Breast epithelium (tissue), 4 donors: ENCODE results near the gene BTK. TPM values are rescaled to one million over a fixed set of nuclear protein-coding genes. Genes with fewer than 3 reads are reported as not detected.

Experiments
- DNase-seq, 2 donors: peaks; one replicate each; pipeline ENCODE4 v3.0.0-alpha.2; 2019; ENCODE audit warnings: low spot score in 2 of 2
- H3K27ac ChIP-seq, 2 donors: fragments of 200-600 bp; sonication (generic) in 1 of 2; one replicate each; pipeline ENCODE4 v1.5.1; 2016 to 2019; ENCODE audit warnings: mild to moderate bottlenecking in 1 of 2
- H3K27me3 ChIP-seq, 2 donors: fragments of 200-600 bp; sonication (generic) in 1 of 2; one replicate each; pipeline versions ENCODE4 v1.5.1 to v1.6.0; 2017 to 2019; ENCODE audit warnings: control low read depth in 1 of 2, mild to moderate bottlenecking in 1 of 2
- H3K36me3 ChIP-seq: fragments of 200-600 bp; one replicate; pipeline ENCODE4 v1.5.1; 2019
- H3K4me1 ChIP-seq, 2 donors: fragments of 200-600 bp; sonication (generic); one replicate each; pipeline ENCODE4 v1.5.1; 2016 to 2019; ENCODE audit warnings: control low read depth in 1 of 2
- H3K4me3 ChIP-seq, 3 donors: fragments of 200-600 bp; sonication (generic); 1 replicate in 2 of 3; 2 replicates in 1 of 3; pipeline ENCODE4 v1.5.1; 2016 to 2019; ENCODE audit warnings: mild to moderate bottlenecking in 3 of 3, moderate library complexity in 2 of 3
- H3K9me3 ChIP-seq, 2 donors: fragments of 200-600 bp; sonication (generic) in 1 of 2; one replicate each; pipeline ENCODE4 v1.5.1; 2016 to 2019; ENCODE audit warnings: control low read depth in 1 of 2
- POLR2A ChIP-seq: fragments of 450-650 bp; IDR thresholded peaks from one replicate; pipeline ENCODE4 v1.6.1; 2016; ENCODE audit warnings: antibody characterized with exemption, mild to moderate bottlenecking, moderate library complexity
- POLR2AphosphoS5 ChIP-seq, 3 donors: sonication (generic); formaldehyde crosslinking; IDR thresholded peaks; one replicate each; pipeline ENCODE4 v1.6.1; 2017; ENCODE audit warnings: antibody characterized with exemption in 3 of 3
- intact Hi-C: fragments of 100-400 bp; cut with DNase I; formaldehyde crosslinking; loops from one replicate; pipeline ENCODE4 v1.15.1; 2023; ENCODE audit warnings: low total_unique reads
- total RNA-seq, 3 donors: library from RNA; depleted of rRNA; stranded (reverse); fragments of >200 nt; gene quantifications; one replicate each; pipeline ENCODE4 v1.1.0, GENCODE V29; 2016
- TF ChIP-seq, protein P1 (sequence below), 3 donors: fragments of 450-650 bp; IDR thresholded peaks; one replicate each; pipeline ENCODE4 v1.5.1; 2016 to 2017; ENCODE audit warnings: antibody characterized with exemption in 3 of 3, mild to moderate bottlenecking in 3 of 3, moderate library complexity in 3 of 3

BTK gene
- total RNA-seq, 3 donors from 2014 or later: 3.9 to 19.7 (median 7.9) TPM

DNA sequence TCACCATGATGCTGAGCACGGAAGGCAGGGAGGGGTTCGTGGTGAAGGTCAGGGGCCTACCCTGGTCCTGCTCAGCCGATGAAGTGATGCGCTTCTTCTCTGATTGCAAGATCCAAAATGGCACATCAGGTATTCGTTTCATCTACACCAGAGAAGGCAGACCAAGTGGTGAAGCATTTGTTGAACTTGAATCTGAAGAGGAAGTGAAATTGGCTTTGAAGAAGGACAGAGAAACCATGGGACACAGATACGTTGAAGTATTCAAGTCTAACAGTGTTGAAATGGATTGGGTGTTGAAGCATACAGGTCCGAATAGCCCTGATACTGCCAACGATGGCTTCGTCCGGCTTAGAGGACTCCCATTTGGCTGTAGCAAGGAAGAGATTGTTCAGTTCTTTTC is 26.0 kb upstream of the BTK start:
- intact Hi-C loops: no loop called here
- TF ChIP-seq POLR2AphosphoS5 (IDR thresholded peaks at IDR 0.05): no peak
- TF ChIP-seq, protein P1, sequence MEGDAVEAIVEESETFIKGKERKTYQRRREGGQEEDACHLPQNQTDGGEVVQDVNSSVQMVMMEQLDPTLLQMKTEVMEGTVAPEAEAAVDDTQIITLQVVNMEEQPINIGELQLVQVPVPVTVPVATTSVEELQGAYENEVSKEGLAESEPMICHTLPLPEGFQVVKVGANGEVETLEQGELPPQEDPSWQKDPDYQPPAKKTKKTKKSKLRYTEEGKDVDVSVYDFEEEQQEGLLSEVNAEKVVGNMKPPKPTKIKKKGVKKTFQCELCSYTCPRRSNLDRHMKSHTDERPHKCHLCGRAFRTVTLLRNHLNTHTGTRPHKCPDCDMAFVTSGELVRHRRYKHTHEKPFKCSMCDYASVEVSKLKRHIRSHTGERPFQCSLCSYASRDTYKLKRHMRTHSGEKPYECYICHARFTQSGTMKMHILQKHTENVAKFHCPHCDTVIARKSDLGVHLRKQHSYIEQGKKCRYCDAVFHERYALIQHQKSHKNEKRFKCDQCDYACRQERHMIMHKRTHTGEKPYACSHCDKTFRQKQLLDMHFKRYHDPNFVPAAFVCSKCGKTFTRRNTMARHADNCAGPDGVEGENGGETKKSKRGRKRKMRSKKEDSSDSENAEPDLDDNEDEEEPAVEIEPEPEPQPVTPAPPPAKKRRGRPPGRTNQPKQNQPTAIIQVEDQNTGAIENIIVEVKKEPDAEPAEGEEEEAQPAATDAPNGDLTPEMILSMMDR (IDR thresholded peaks at IDR 0.05): no peak
- no peak for TF ChIP-seq POLR2A
- H3K27ac ChIP-seq: no peak overlapping the region
- no peaks in the 10 kb centered on the region for H3K4me1 ChIP-seq
- DNase-seq: no peak
- H3K27me3 ChIP-seq: peaks cover 0 to 25% of the 10 kb centered on the region in 2 donors
- H3K9me3 ChIP-seq: no peaks in the 10 kb centered on the region
- H3K36me3 ChIP-seq: no peaks in the 10 kb centered on the region
- no peak overlapping the region for H3K4me3 ChIP-seq

DNA sequence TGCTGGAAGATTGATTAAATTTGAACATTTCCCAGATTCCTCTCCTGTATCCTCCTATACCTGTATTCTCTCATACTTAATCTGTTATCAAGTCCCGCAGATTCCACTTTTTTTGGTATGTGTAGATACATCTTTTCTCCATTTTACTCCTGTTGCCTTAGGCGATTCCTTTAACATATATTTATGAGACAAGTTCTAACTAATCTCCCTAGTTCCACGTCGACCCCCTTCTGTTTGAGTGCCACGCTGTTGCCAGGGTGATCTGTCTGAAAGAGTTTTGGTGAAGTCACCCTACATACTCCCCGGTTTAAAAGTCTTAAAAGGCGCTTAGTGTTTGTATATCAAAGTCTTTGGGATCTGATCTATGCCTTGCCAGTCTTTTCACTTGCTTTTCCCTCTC is 24.5 kb upstream of the BTK start:
- peaks cover 0 to 12% of the 10 kb centered on the region in 2 donors for H3K27me3 ChIP-seq
- TF ChIP-seq POLR2A: no peak
- TF ChIP-seq POLR2AphosphoS5 (IDR thresholded peaks at IDR 0.05): no peak
- TF ChIP-seq, protein P1 (IDR thresholded peaks at IDR 0.05): no peak
- DNase-seq: no peak
- H3K4me3 ChIP-seq: peak overlapping the region in 2 of 3 donors; percentile 1 to 80
- intact Hi-C loops: no loop called here
- H3K27ac ChIP-seq: peak overlapping the region; percentile 1 to 19
- H3K9me3 ChIP-seq: no peaks in the 10 kb centered on the region
- no peaks in the 10 kb centered on the region for H3K4me1 ChIP-seq
- no peaks in the 10 kb centered on the region for H3K36me3 ChIP-seq

DNA sequence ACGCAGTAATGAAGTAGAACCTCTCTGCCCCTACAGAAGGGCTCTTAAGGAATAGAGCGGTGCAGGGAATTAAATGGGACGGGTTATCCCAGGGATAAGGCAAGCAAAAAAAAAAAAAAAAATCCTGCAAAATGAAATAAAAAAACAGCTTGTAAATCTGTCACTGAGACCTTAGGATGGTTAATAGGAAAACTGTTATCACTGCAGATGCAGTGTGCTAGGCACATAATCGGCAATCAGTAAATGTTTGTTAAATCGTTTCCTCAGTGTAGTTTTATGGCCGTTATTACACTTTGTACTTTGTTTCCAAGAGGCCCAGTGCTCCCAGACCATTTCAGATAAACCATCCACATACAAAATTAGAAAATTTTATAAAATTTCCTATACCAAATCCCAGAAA is 23.1 kb upstream of the BTK start:
- TF ChIP-seq POLR2A: no peak
- no peak for TF ChIP-seq POLR2AphosphoS5 (IDR thresholded peaks at IDR 0.05)
- TF ChIP-seq, protein P1 (IDR thresholded peaks at IDR 0.05): no peak
- peak overlapping the region; percentile 59 to 80 (median 60) for H3K4me3 ChIP-seq
- H3K9me3 ChIP-seq: no peaks in the 10 kb centered on the region
- no peak for DNase-seq
- intact Hi-C loops: no loop called here
- H3K36me3 ChIP-seq: no peaks in the 10 kb centered on the region
- peak overlapping the region; percentile 94 to 97 for H3K27ac ChIP-seq
- peaks cover 0 to 13% of the 10 kb centered on the region in 2 donors for H3K27me3 ChIP-seq
- H3K4me1 ChIP-seq: no peaks in the 10 kb centered on the region

DNA sequence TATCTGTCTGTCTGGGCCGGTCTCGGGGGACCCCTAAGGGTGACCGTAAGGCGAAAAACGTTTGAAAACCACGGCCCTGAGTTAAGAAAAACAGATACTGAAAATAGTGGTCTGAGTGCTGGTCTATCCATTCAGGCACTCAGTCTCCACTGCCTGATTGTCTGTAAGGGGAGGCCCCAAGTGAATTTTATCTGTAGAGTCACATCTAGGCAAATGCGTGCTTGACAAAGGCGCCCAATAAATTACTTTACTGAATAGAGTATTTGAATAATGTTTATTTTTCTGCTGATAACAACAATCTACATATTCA is 22.5 kb upstream of the BTK start:
- DNase-seq: no peak
- no peaks in the 10 kb centered on the region for H3K9me3 ChIP-seq
- peak overlapping the region; percentile 94 to 97 for H3K27ac ChIP-seq
- no peaks in the 10 kb centered on the region for H3K4me1 ChIP-seq
- intact Hi-C loops: no loop called here
- H3K36me3 ChIP-seq: no peaks in the 10 kb centered on the region
- peak overlapping the region; percentile 59 to 80 (median 60) for H3K4me3 ChIP-seq
- TF ChIP-seq, protein P1 (IDR thresholded peaks at IDR 0.05): peak in 1 of 3 donors; percentile 52
- TF ChIP-seq POLR2A (no peak), POLR2AphosphoS5 (IDR thresholded peaks at IDR 0.05) (no peak)
- peaks cover 0 to 15% of the 10 kb centered on the region in 2 donors for H3K27me3 ChIP-seq

DNA sequence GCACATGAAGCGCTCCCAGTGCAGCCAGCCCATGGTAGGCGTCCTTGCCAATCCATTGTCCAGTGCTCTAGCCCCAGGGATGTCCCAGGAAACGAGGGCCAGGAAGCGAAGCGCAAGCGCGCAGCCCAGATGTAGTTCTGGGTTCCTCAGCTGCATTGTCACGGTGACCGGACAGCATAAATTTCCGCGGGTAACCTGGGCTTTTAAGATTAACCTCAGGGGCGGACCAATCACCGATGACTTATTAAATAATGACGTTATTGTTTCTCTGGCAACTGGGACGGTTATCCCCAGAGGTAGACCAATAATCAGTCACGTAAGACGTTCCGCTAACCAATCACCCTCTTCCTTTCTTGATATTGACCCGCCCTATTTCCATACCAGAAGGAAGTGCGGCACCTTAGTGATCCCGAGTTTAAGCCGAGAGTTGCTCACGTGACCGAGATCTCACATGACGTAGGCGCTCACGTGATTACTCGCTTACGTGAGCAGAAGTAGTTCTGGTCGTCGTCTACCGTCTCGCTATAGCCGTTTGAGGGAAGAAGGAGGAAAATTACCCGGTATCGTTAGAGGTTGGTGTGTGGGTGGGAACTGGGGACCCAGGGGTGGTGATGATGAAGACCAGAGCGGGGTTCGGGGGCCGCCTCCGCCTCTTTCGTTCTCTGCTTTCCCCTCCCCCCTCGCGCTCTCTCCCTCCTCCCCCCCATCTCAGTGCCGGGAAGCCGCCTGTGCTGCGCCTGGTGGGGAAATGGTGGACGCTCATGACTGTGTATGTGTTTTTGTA is 21.9 kb upstream of the BTK start, which contains the start of the genes GLA and HNRNPH2:
GLA (minus strand) TSS at position 178 of the 784 bp plus-strand sequence; CDS start at position 156, 22 bp downstream.
HNRNPH2 (plus strand) TSS at position 475 of the 784 bp plus-strand sequence. CDS start 3,767 bp downstream, outside the sequence.
- peak within 1 kb of the TSS; percentile 94 to 97 for H3K27ac ChIP-seq
- intact Hi-C loops: no loop called here
- H3K4me1 ChIP-seq: no peaks in the 10 kb centered on the region
- peak within 1 kb of the TSS; percentile 59 to 80 (median 60) for H3K4me3 ChIP-seq
- H3K36me3 ChIP-seq: no peaks in the 10 kb centered on the region
- peak; percentile 86 to 96 for DNase-seq
- H3K27me3 ChIP-seq: peaks cover 0 to 15% of the 10 kb centered on the region in 2 donors
- H3K9me3 ChIP-seq: no peaks in the 10 kb centered on the region
- TF ChIP-seq POLR2AphosphoS5 (IDR thresholded peaks at IDR 0.05): peak; percentile 90 to 99 (median 98)
- TF ChIP-seq, protein P1 (IDR thresholded peaks at IDR 0.05): peak in 2 of 3 donors; percentile 19 to 45
- peak; percentile 78 for TF ChIP-seq POLR2A
